GM23248 (cell line): Measurements from ENCODE around the gene CLCA1.

ENCODE experiments used
- EZH2 ChIP-seq: fragments of 200-600 bp; sonication (generic); IDR thresholded peaks from 2 replicates; pipeline ENCODE4 v1.6.1; 2018; ENCODE audit warnings: antibody characterized with exemption, mild to moderate bottlenecking; ENCODE audit not compliant: insufficient read depth, poor library complexity, severe bottlenecking
- EZH2phosphoT487 ChIP-seq: fragments of 200-600 bp; sonication (generic); IDR thresholded peaks from 2 replicates; pipeline ENCODE4 v1.6.1; 2018; ENCODE audit warnings: antibody characterized with exemption, moderate library complexity, mild to moderate bottlenecking, low read depth; ENCODE audit not compliant: insufficient read depth

GRCh38 chr1:86517336-86517735 is 48.6 kb downstream of the CLCA1 start:
- TF ChIP-seq EZH2phosphoT487 (no peak), EZH2 (no peak)
